Adrenal gland (tissue), 12 donors: ENCODE data around the gene PUSL1. TPM values are rescaled to one million over a fixed set of nuclear protein-coding genes. Genes with fewer than 3 reads are reported as not detected.

Experiments
- DNase-seq, 7 donors: peaks; one replicate each; pipeline ENCODE4 v3.0.0-alpha.2; 2019 to 2020
- H3K27ac ChIP-seq, 5 donors: fragments of 200-600 bp; sonication (generic) in 4 of 5; 1 replicate in 3 of 5; 2 replicates in 2 of 5; pipeline versions ENCODE4 v1.5.1 to v1.8.0; 2016 to 2020; ENCODE audit warnings: mild to moderate bottlenecking in 1 of 5
- H3K27me3 ChIP-seq: fragments of 200-600 bp; 2 replicates; pipeline ENCODE4 v1.8.0; 2021
- H3K36me3 ChIP-seq, 2 donors: fragments of 200-600 bp; replicated peaks in 1 of 2; 1 replicate in 1 of 2; 2 replicates in 1 of 2; pipeline versions ENCODE4 v1.5.1 to v1.8.0; 2018 to 2022
- H3K4me1 ChIP-seq, 2 donors: fragments of 200-600 bp; replicated peaks in 1 of 2; 1 replicate in 1 of 2; 2 replicates in 1 of 2; pipeline versions ENCODE4 v1.5.1 to v1.8.0; 2018 to 2021
- H3K4me3 ChIP-seq, 4 donors: fragments of 200-600 bp; sonication (generic) in 3 of 4; one replicate each; pipeline ENCODE4 v1.5.1; 2016 to 2018
- H3K9me3 ChIP-seq, 3 donors: fragments of 200-600 bp; sonication (generic) in 1 of 3; replicated peaks in 1 of 3; 1 replicate in 2 of 3; 2 replicates in 1 of 3; pipeline versions ENCODE4 v1.5.1 to v1.8.0; 2016 to 2021
- CTCF ChIP-seq, 6 experiments: fragments of 450-650 bp in 4 of 6; fragments of 200-600 bp in 2 of 6; sonication (generic) in 1 of 6; IDR thresholded peaks; 1 replicate in 5 of 6; 2 replicates in 1 of 6; pipeline versions ENCODE4 v1.5.1 to v1.8.0; 2016 to 2021; ENCODE audit warnings: antibody characterized with exemption in 6 of 6, mild to moderate bottlenecking in 2 of 6, moderate library complexity in 1 of 6
- POLR2A ChIP-seq, 2 donors: fragments of 450-650 bp; IDR thresholded peaks; one replicate each; pipeline ENCODE4 v1.6.1; 2017; ENCODE audit warnings: antibody characterized with exemption in 2 of 2, mild to moderate bottlenecking in 2 of 2, moderate library complexity in 1 of 2
- WGBS, 4 donors: extraction: QIAGEN DNeasy Blood & Tissue Kit in 2 of 4; methylation state at CpG; one replicate each; pipeline versions ENCODE4 v1.1.5 to v1.1.7; 2013 to 2017; 5-methylcytosine and 5-hydroxymethylcytosine counted together
- intact Hi-C, 2 donors: fragments of 100-400 bp; cut with DNase I; formaldehyde crosslinking; loops; one replicate each; pipeline versions ENCODE4 v1.14.1 to v1.15.0; 2022 to 2023
- polyA plus RNA-seq, 3 donors: library from polyadenylated mRNA; stranded (reverse); fragments of 200-250 nt in 2 of 3; fragments of 350-450 nt in 1 of 3; fragmentation: Illumina TruSeq in 1 of 3; extraction: RNeasy Lipid Tissue Mini Kit (QIAGEN cat#74804) in 1 of 3; gene quantifications; one replicate each; pipeline ENCODE4 v1.2.3, GENCODE V29; 2013 to 2014
- total RNA-seq, 9 donors: library from RNA; depleted of rRNA in 4 of 9; stranded (reverse); fragments of >200 nt in 4 of 9; fragments of 120-200 nt in 1 of 9; fragmentation: NEBNext Ultra II Directional in 1 of 9; extraction: Animal tissue kit (Norgen Biotek cat#: 25700) in 1 of 9; gene quantifications; one replicate each; pipeline versions ENCODE4 v1.1.0 to v1.2.4, GENCODE V29; 2013 to 2023
- donor health status: healthy with polysubstance abuse.
- donor health status: Bipolar disorder and iron deficiency.
- donor health status: DM: yes; HTN: yes; CAD: no.
- donor health status: DM: no; HTN: no; CAD: no.
- donor health status: DM: no; HTN: no; CAD: no.
- donor health status: DM: yes; HTN: yes; CAD: no.

PUSL1 gene
- total and polyA plus RNA-seq, 12 donors, result 2.5 to 43.8 (median 26.1) TPM

GRCh38 chr1:1312450-1313314 is 4.3 kb downstream of the PUSL1 start:
- DNase-seq, result no peak
- H3K27ac ChIP-seq, result no peak overlapping the region
- H3K4me1 ChIP-seq, result peaks cover 10 to 12% of the 10 kb centered on the region in 2 donors
- no peak overlapping the region for H3K4me3 ChIP-seq
- TF ChIP-seq POLR2A (IDR thresholded peaks at IDR 0.05), result no peak
- no peak for TF ChIP-seq CTCF (IDR thresholded peaks at IDR 0.05)
- H3K36me3 ChIP-seq, result peaks cover 0 to 64% of the 10 kb centered on the region in 2 donors
- H3K9me3 ChIP-seq, result no peaks in the 10 kb centered on the region
- 90 to 93% (median 91%) methylated on average over 22 to 49 of the region's 49 CpGs for WGBS, 4 donors
- H3K27me3 ChIP-seq, result no peaks in the 10 kb centered on the region
- intact Hi-C loops, result no loop called here

- intact Hi-C loops, result no loop called here
- Histone ChIP-seq H3K36me3 (peaks cover 0 to 65% of the 10 kb centered on the region in 2 donors), H3K4me1 (peaks cover 20 to 22% of the 10 kb centered on the region in 2 donors), H3K4me3 (no peak overlapping the region), H3K9me3 (no peaks in the 10 kb centered on the region), H3K27me3 (no peaks in the 10 kb centered on the region), H3K27ac (no peak overlapping the region)
- TF ChIP-seq POLR2A (IDR thresholded peaks at IDR 0.05), result no peak
- WGBS, 4 donors, result 81 to 90% (median 87%) methylated on average over 18 to 37 of the region's 37 CpGs
- DNase-seq, result no peak
Measured at GRCh38 chr1:1313500-1314236, 5.3 kb downstream of the PUSL1 start.

GRCh38 chr1:1314237-1314586 is 5.8 kb downstream of the PUSL1 start:
- TF ChIP-seq CTCF (IDR thresholded peaks at IDR 0.05), result no peak
- no peak for TF ChIP-seq POLR2A (IDR thresholded peaks at IDR 0.05)
- Histone ChIP-seq H3K36me3 (peaks cover 0 to 69% of the 10 kb centered on the region in 2 donors), H3K4me3 (no peak overlapping the region), H3K27me3 (no peaks in the 10 kb centered on the region), H3K4me1 (peaks cover 18 to 20% of the 10 kb centered on the region in 2 donors), H3K27ac (no peak overlapping the region), H3K9me3 (no peaks in the 10 kb centered on the region)
- intact Hi-C loops, result no loop called here
- WGBS, 4 donors, result 87 to 93% (median 91%) methylated on average over 5 to 15 of the region's 15 CpGs
- DNase-seq, result no peak

GRCh38 chr1:1314678-1315335 is 6.4 kb downstream of the PUSL1 start:
- intact Hi-C loops, result no loop called here
- no peak for DNase-seq
- no peaks in the 10 kb centered on the region for H3K9me3 ChIP-seq

More at GRCh38 chr1:1314678-1315335, 6.4 kb downstream of the PUSL1 start:
- H3K4me1 ChIP-seq, result peaks cover 14% of the 10 kb centered on the region in 2 donors
- H3K4me3 ChIP-seq, result no peak overlapping the region
- 85 to 95% (median 89%) methylated on average over 4 to 23 of the region's 23 CpGs for WGBS, 4 donors
- peaks cover 0 to 74% of the 10 kb centered on the region in 2 donors for H3K36me3 ChIP-seq
- no peaks in the 10 kb centered on the region for H3K27me3 ChIP-seq
- TF ChIP-seq CTCF (IDR thresholded peaks at IDR 0.05) (no peak), POLR2A (IDR thresholded peaks at IDR 0.05) (no peak)
- no peak overlapping the region for H3K27ac ChIP-seq
